GM06990 (cell line): Measurements from ENCODE around the gene ZDHHC19.
A peak's percentile ranks its signal among the peaks of the same experiment; 100 is the strongest.
"Not testable (repeated sequence)": the region's sequence is repeated elsewhere in the genome, so short reads cannot be mapped to it uniquely, and the experiment has no call there.

Source experiments
- DNase-seq: peaks from one replicate; pipeline ENCODE4 v3.0.0-alpha.2; 2011; ENCODE audit not compliant: insufficient read length; ENCODE audit errors: extremely low read depth
- H3K27me3 ChIP-seq: replicated peaks from 2 replicates; pipeline ENCODE4 v1.6.0; 2011; ENCODE audit warnings: low read length; ENCODE audit not compliant: control insufficient read depth, insufficient read depth
- H3K36me3 ChIP-seq: 2 replicates; pipeline ENCODE4 v1.5.1; 2011; ENCODE audit warnings: low read length; ENCODE audit not compliant: control insufficient read depth, insufficient read depth
- H3K4me3 ChIP-seq: replicated peaks from 2 replicates; pipeline ENCODE4 v1.5.1; 2011; ENCODE audit warnings: low read depth, mild to moderate bottlenecking, control low read depth, low read length
- CTCF ChIP-seq: IDR thresholded peaks from 2 replicates; pipeline ENCODE4 v1.5.1; 2011; ENCODE audit warnings: low read length, control low read depth, mild to moderate bottlenecking, inconsistent platforms; ENCODE audit not compliant: insufficient read depth, poor library complexity, severe bottlenecking

Gene ZDHHC19

GRCh38 chr3:196207833-196208607, 3.2 kb downstream of the ZDHHC19 start:
- no peak for TF ChIP-seq CTCF
- no peak for DNase-seq
- H3K4me3 ChIP-seq = peak overlapping the region; percentile 27
- H3K27me3 ChIP-seq = no peaks in the 10 kb centered on the region
- no peaks in the 10 kb centered on the region for H3K36me3 ChIP-seq

- DNase-seq = no peak
- Histone ChIP-seq H3K27me3 (no peaks in the 10 kb centered on the region), H3K36me3 (no peaks in the 10 kb centered on the region), H3K4me3 (peak overlapping the region; percentile 23; the same call in 1 of the 2 replicates)
- no peak for TF ChIP-seq CTCF
Observed at GRCh38 chr3:196207159-196207832, 3.9 kb downstream of the ZDHHC19 start.

- DNase-seq, H3K36me3 ChIP-seq, H3K27me3 ChIP-seq, H3K4me3 ChIP-seq: not testable (repeated sequence)
- peak; percentile 19 for TF ChIP-seq CTCF
Observed at GRCh38 chr3:196205442-196206205, 5.6 kb downstream of the ZDHHC19 start.

GRCh38 chr3:196203846-196204245, 7.4 kb downstream of the ZDHHC19 start:
- TF ChIP-seq CTCF = no peak
- DNase-seq = no peak
- Histone ChIP-seq H3K4me3 (no peak overlapping the region), H3K27me3 (no peaks in the 10 kb centered on the region), H3K36me3 (no peaks in the 10 kb centered on the region)

- Histone ChIP-seq H3K27me3 (no peaks in the 10 kb centered on the region), H3K4me3 (no peak overlapping the region), H3K36me3 (no peaks in the 10 kb centered on the region)
- no peak for DNase-seq
- no peak for TF ChIP-seq CTCF
Observed at GRCh38 chr3:196202516-196202970, 8.7 kb downstream of the ZDHHC19 start.
